Keratinocyte (primary cell): Measurements from ENCODE around the gene KDR. TPM values are rescaled to one million over a fixed set of nuclear protein-coding genes. Genes with fewer than 3 reads are reported as not detected.

ENCODE experiments used
- DNase-seq: peaks from one replicate; pipeline ENCODE4 v3.0.0-alpha.2; 2011; ENCODE audit warnings: low read depth, missing footprints, low spot score
- FAIRE-seq: peaks from 2 replicates; lab custom pipeline; 2011; peaks lifted over from hg19 to GRCh38; lab: Jason Lieb, UNC
- H2AFZ ChIP-seq: 2 replicates; pipeline ENCODE4 v1.6.0; 2012; ENCODE audit warnings: low read length, control low read depth, inconsistent platforms; ENCODE audit not compliant: control insufficient read depth
- H3K27ac ChIP-seq: 2 replicates; pipeline ENCODE4 v1.5.1; 2011; ENCODE audit warnings: low read length; ENCODE audit not compliant: control insufficient read depth, insufficient read depth
- H3K27me3 ChIP-seq: 3 replicates; pipeline ENCODE4 v1.6.0; 2011; ENCODE audit warnings: low read length; ENCODE audit not compliant: control insufficient read depth, insufficient read depth; ENCODE audit errors: extremely low read depth
- H3K36me3 ChIP-seq, 2 experiments: 2 replicates in 1 of 2; 3 replicates in 1 of 2; pipeline ENCODE4 v1.5.1; 2011; ENCODE audit warnings: low read length in 2 of 2, mild to moderate bottlenecking in 1 of 2; ENCODE audit not compliant: control insufficient read depth in 2 of 2, insufficient read depth in 2 of 2; ENCODE audit errors: extremely low read depth in 1 of 2
- H3K4me1 ChIP-seq: 3 replicates; pipeline ENCODE4 v1.5.1; 2011; ENCODE audit warnings: low read length; ENCODE audit not compliant: control insufficient read depth, insufficient read depth; ENCODE audit errors: extremely low read depth
- H3K4me2 ChIP-seq: 3 replicates; pipeline ENCODE4 v1.6.0; 2011; ENCODE audit warnings: low read depth, low read length; ENCODE audit not compliant: control insufficient read depth, insufficient read depth; ENCODE audit errors: extremely low read depth
- H3K4me3 ChIP-seq, 3 experiments: fragments of 200-600 bp in 1 of 3; sonication (generic) in 1 of 3; 2 replicates in 2 of 3; 3 replicates in 1 of 3; pipeline ENCODE4 v1.5.1; 2011 to 2016; ENCODE audit warnings: low read length in 3 of 3, mild to moderate bottlenecking in 3 of 3, control low read depth in 2 of 3, inconsistent platforms in 1 of 3, low read depth in 1 of 3, mixed read lengths in 1 of 3, mixed run types in 1 of 3, moderate library complexity in 1 of 3; ENCODE audit not compliant: control insufficient read depth in 2 of 3, insufficient read depth in 2 of 3; ENCODE audit errors: extremely low read depth in 1 of 3
- H3K79me2 ChIP-seq: 2 replicates; pipeline ENCODE4 v1.6.0; 2012; ENCODE audit warnings: low read length; ENCODE audit not compliant: control insufficient read depth, insufficient read depth
- H3K9ac ChIP-seq: 3 replicates; pipeline ENCODE4 v1.6.0; 2011; ENCODE audit warnings: low read length; ENCODE audit not compliant: control insufficient read depth, insufficient read depth; ENCODE audit errors: extremely low read depth
- H3K9me1 ChIP-seq: 3 replicates; pipeline ENCODE4 v1.6.0; 2011; ENCODE audit warnings: low read length; ENCODE audit not compliant: control insufficient read depth, insufficient read depth; ENCODE audit errors: extremely low read depth
- H3K9me3 ChIP-seq: 2 replicates; pipeline ENCODE4 v1.5.1; 2012; ENCODE audit warnings: low read depth, low read length; ENCODE audit not compliant: control insufficient read depth
- H4K20me1 ChIP-seq: 3 replicates; pipeline ENCODE4 v1.6.0; 2011; ENCODE audit warnings: low read length; ENCODE audit not compliant: control insufficient read depth, insufficient read depth; ENCODE audit errors: extremely low read depth
- EZH2 ChIP-seq: IDR thresholded peaks from one replicate; pipeline ENCODE4 v1.6.1; 2012; ENCODE audit warnings: inconsistent platforms, mild to moderate bottlenecking, low read length, moderate library complexity
- dilution Hi-C: fragments of 300-500 bp; cut with MboI; formaldehyde crosslinking; loops from one replicate; pipeline ENCODE4 v1.7.0; 2020; ENCODE audit warnings: low sequenced_read_pairs; ENCODE audit not compliant: extremely low pct_ligation_motif_present
- polyA plus RNA-seq, 5 experiments: library from polyadenylated mRNA; depleted of rRNA in 3 of 5; stranded (reverse) in 3 of 5; stranded (forward) in 1 of 5; unstranded in 1 of 5; fragments of >200 nt; gene quantifications; 1 replicate in 1 of 5; 2 replicates in 3 of 5; 3 replicates in 1 of 5; pipeline versions ENCODE4 v1.2.1 to v1.2.3, GENCODE V29; 2011 to 2012; ENCODE audit warnings: missing spikeins in 2 of 5, low read depth in 1 of 5, low replicate concordance in 1 of 5
- TF ChIP-seq, protein P1 (sequence below), 3 experiments: IDR thresholded peaks in 1 of 3; conservative IDR thresholded peaks in 1 of 3; optimal IDR thresholded peaks in 1 of 3; 2 replicates in 2 of 3; 3 replicates in 1 of 3; pipeline versions ENCODE3 to v1.5.1; 2011; ENCODE audit warnings: low read length in 3 of 3, mild to moderate bottlenecking in 3 of 3, moderate library complexity in 2 of 3, control low read depth in 1 of 3, inconsistent platforms in 1 of 3; ENCODE audit not compliant: insufficient read depth in 2 of 3; ENCODE audit errors: extremely low read depth in 1 of 3

KDR gene
- polyA plus RNA-seq, 1 donor (not counting 4 experiments of a cell fraction or from before 2014, with no cell fraction given), result not detected

DNA sequence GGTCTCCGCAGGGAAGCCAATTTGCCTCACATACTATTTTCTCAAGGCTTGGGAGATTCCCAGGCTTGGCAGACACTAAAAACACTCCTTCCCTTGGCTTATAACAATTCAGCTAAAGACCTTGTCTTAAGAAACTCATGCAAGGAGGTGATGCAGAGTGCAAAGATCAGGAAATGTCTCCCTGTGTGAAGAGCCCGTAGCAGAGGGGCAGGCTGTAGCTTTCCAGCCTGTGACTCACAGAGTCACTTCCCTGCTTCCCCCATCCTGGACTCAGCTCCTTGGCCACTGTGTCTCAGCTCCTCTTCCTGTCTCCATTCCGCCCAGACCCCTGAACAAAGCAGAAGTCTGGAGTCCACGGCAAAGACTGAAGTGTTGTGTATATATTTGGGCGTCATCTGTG lies 56.1 kb downstream of the KDR start:
- FAIRE-seq, result no peak
- no peak overlapping the region for H2AFZ ChIP-seq
- no peak overlapping the region for H3K9ac ChIP-seq
- H4K20me1 ChIP-seq, result no peaks in the 10 kb centered on the region
- no peaks in the 10 kb centered on the region for H3K27me3 ChIP-seq
- no peak overlapping the region for H3K4me3 ChIP-seq
- no peaks in the 10 kb centered on the region for H3K4me1 ChIP-seq
- no peak overlapping the region for H3K27ac ChIP-seq
- DNase-seq, result no peak
- H3K4me2 ChIP-seq, result no peak overlapping the region
- no peaks in the 10 kb centered on the region for H3K36me3 ChIP-seq
- H3K9me1 ChIP-seq, result no peaks in the 10 kb centered on the region
- dilution Hi-C loops, result no loop called here
- no peak for TF ChIP-seq EZH2
- TF ChIP-seq, protein P1, sequence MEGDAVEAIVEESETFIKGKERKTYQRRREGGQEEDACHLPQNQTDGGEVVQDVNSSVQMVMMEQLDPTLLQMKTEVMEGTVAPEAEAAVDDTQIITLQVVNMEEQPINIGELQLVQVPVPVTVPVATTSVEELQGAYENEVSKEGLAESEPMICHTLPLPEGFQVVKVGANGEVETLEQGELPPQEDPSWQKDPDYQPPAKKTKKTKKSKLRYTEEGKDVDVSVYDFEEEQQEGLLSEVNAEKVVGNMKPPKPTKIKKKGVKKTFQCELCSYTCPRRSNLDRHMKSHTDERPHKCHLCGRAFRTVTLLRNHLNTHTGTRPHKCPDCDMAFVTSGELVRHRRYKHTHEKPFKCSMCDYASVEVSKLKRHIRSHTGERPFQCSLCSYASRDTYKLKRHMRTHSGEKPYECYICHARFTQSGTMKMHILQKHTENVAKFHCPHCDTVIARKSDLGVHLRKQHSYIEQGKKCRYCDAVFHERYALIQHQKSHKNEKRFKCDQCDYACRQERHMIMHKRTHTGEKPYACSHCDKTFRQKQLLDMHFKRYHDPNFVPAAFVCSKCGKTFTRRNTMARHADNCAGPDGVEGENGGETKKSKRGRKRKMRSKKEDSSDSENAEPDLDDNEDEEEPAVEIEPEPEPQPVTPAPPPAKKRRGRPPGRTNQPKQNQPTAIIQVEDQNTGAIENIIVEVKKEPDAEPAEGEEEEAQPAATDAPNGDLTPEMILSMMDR (optimal IDR thresholded peaks at IDR 0.05 in 1 of 3, IDR thresholded peaks at IDR 0.05 in 1 of 3, conservative IDR thresholded peaks at IDR 0.05 in 1 of 3; ENCODE audit: extremely low read depth in 1 of 3, insufficient read depth in 2 of 3, low read length in 3 of 3), result no peak
- H3K79me2 ChIP-seq, result no peaks in the 10 kb centered on the region
- H3K9me3 ChIP-seq, result no peaks in the 10 kb centered on the region

DNA sequence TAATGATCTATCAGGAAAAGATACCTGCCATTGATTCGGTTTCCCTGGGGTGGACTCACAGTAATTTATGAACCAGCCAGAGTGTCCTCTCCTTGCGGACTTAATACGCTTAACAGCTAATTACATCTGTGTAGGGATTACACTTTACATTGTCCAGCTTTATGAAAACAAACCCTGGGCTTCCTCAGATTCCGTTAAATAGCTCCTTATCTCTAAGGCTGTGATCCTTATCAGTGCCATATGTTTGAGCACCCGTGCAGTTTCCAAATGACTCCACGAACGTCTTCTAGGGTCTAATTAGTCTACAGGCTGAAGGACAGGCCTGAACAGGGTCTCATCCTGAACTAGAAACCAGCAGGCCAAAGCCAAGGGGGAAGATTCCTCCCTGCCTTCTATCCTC lies 56.9 kb downstream of the KDR start:
- Histone ChIP-seq H3K9ac (no peak overlapping the region), H2AFZ (no peak overlapping the region), H3K4me2 (no peak overlapping the region), H3K36me3 (no peaks in the 10 kb centered on the region), H3K4me3 (no peak overlapping the region), H3K4me1 (no peaks in the 10 kb centered on the region), H4K20me1 (no peaks in the 10 kb centered on the region), H3K27ac (no peak overlapping the region), H3K9me3 (no peaks in the 10 kb centered on the region), H3K79me2 (no peaks in the 10 kb centered on the region), H3K9me1 (no peaks in the 10 kb centered on the region), H3K27me3 (no peaks in the 10 kb centered on the region)
- DNase-seq, result no peak
- dilution Hi-C loops, result no loop called here
- FAIRE-seq, result no peak
- TF ChIP-seq EZH2, result no peak
- TF ChIP-seq, protein P1 (optimal IDR thresholded peaks at IDR 0.05 in 1 of 3, IDR thresholded peaks at IDR 0.05 in 1 of 3, conservative IDR thresholded peaks at IDR 0.05 in 1 of 3; ENCODE audit: extremely low read depth in 1 of 3, insufficient read depth in 2 of 3, low read length in 3 of 3), result no peak
